GM12801 (cell line): Measurements from ENCODE around the gene TBC1D5.

Source experiments
- CTCF ChIP-seq: IDR thresholded peaks from one replicate; pipeline ENCODE4 v1.5.1; 2011; ENCODE audit warnings: control low read depth; ENCODE audit not compliant: insufficient read length; ENCODE audit errors: extremely low read depth

The TBC1D5 gene

GRCh38 chr3:17542591-17542990 lies 199.8 kb downstream of the TBC1D5 start:
- no peak for TF ChIP-seq CTCF

- TF ChIP-seq CTCF = no peak
Measured at GRCh38 chr3:17539436-17539835, 203.0 kb downstream of the TBC1D5 start.

- TF ChIP-seq CTCF = no peak
Measured at GRCh38 chr3:17535274-17535673, 207.2 kb downstream of the TBC1D5 start.

GRCh38 chr3:17529677-17530076 lies 212.8 kb downstream of the TBC1D5 start:
- TF ChIP-seq CTCF = no peak

GRCh38 chr3:17518189-17519059 lies 224.0 kb downstream of the TBC1D5 start:
- no peak for TF ChIP-seq CTCF

- no peak for TF ChIP-seq CTCF
Measured at GRCh38 chr3:17515445-17516234, 226.8 kb downstream of the TBC1D5 start.

- TF ChIP-seq CTCF = no peak
Measured at GRCh38 chr3:17514597-17514996, 227.8 kb downstream of the TBC1D5 start.
